PC-9 (cell line): Measurements from ENCODE around the gene SDC1. TPM values are rescaled to one million over a fixed set of nuclear protein-coding genes. Genes with fewer than 3 reads are reported as not detected.

ENCODE experiments used
- BruUV-seq: library from RNA; stranded (reverse); fragments of 400-500 nt; replicated peaks from 2 replicates; lab custom pipeline; 2021; lab: Mats Ljungman, UMichigan
- CTCF ChIA-PET: fragments of 300-600 bp; sonication (Branson Sonifier 250); formaldehyde crosslinking; loops from one replicate; lab custom pipeline; 2022; ENCODE audit warnings: antibody characterized with exemption; lab: Charles Lee
- POLR2A ChIA-PET: fragments of 300-600 bp; sonication (Branson Sonifier 250); formaldehyde crosslinking; loops from one replicate; lab custom pipeline; 2022; ENCODE audit warnings: antibody characterized with exemption; ENCODE audit not compliant: unreplicated experiment; lab: Charles Lee
- DNase-seq, 2 experiments: peaks; one replicate each; pipeline versions ENCODE4 v3.0.0 to v3.0.0-alpha.2; 2015 to 2022; ENCODE audit warnings: mixed read lengths in 1 of 2
- H2AFZ ChIP-seq: fragments of 200-600 bp; sonication (generic); 2 replicates; pipeline ENCODE4 v1.8.1; 2017; ENCODE audit warnings: antibody characterized with exemption
- H3F3A ChIP-seq: fragments of 200-600 bp; sonication (generic); 2 replicates; pipeline ENCODE4 v1.8.1; 2017; ENCODE audit warnings: antibody characterized with exemption, mild to moderate bottlenecking, low read depth; ENCODE audit not compliant: insufficient read depth
- H3K27ac ChIP-seq: fragments of 200-600 bp; sonication (generic); 2 replicates; pipeline ENCODE4 v1.6.1; 2016; ENCODE audit warnings: mixed run types
- H3K27me3 ChIP-seq: fragments of 200-600 bp; sonication (generic); 2 replicates; pipeline ENCODE4 v1.6.1; 2016; ENCODE audit warnings: low read depth, mixed run types; ENCODE audit not compliant: insufficient read depth
- H3K36me3 ChIP-seq: fragments of 200-600 bp; sonication (generic); 2 replicates; pipeline ENCODE4 v1.6.1; 2016; ENCODE audit warnings: low read depth, mixed run types
- H3K4me1 ChIP-seq: fragments of 200-600 bp; sonication (generic); replicated peaks from 2 replicates; pipeline ENCODE4 v1.6.1; 2016; ENCODE audit warnings: mixed run types; ENCODE audit not compliant: insufficient read depth
- H3K4me2 ChIP-seq: fragments of 200-600 bp; sonication (generic); 2 replicates; pipeline ENCODE4 v1.6.1; 2017; ENCODE audit warnings: mixed run types
- H3K4me3 ChIP-seq: fragments of 200-600 bp; sonication (generic); 2 replicates; pipeline ENCODE4 v1.6.1; 2016; ENCODE audit warnings: mixed run types
- H3K79me2 ChIP-seq: fragments of 200-600 bp; sonication (generic); 2 replicates; pipeline ENCODE4 v1.6.1; 2017; ENCODE audit warnings: low read depth, mixed run types
- H3K9me2 ChIP-seq: fragments of 200-600 bp; sonication (generic); 2 replicates; pipeline ENCODE4 v1.8.1; 2017; ENCODE audit warnings: mild to moderate bottlenecking; ENCODE audit not compliant: insufficient read depth
- H3K9me3 ChIP-seq: fragments of 200-600 bp; sonication (generic); 2 replicates; pipeline ENCODE4 v1.8.1; 2016; ENCODE audit warnings: low read depth; ENCODE audit not compliant: insufficient read depth
- H4K20me1 ChIP-seq: fragments of 200-600 bp; sonication (generic); 2 replicates; pipeline ENCODE4 v1.8.1; 2017; ENCODE audit not compliant: insufficient read depth
- CTCF ChIP-seq: fragments of 200-600 bp; sonication (generic); conservative IDR thresholded peaks from 2 replicates; pipeline ENCODE4 v1.6.1; 2017; ENCODE audit warnings: mixed run types, antibody characterized with exemption, mild to moderate bottlenecking, moderate library complexity
- EZH2 ChIP-seq: fragments of 200-600 bp; sonication (generic); IDR thresholded peaks from 2 replicates; pipeline ENCODE4 v1.8.0; 2017; ENCODE audit warnings: antibody characterized with exemption, low read depth
- intact Hi-C: fragments of 100-400 bp; cut with micrococcal nuclease; formaldehyde crosslinking; loops from one replicate; pipeline ENCODE4 v1.10.0; 2022; ENCODE audit not compliant: unreplicated experiment
- total RNA-seq: library from RNA; stranded (reverse); gene quantifications from 2 replicates; pipeline ENCODE4 v1.2.3, GENCODE V29; 2021

Gene SDC1
- total RNA-seq, 1 experiment from 2014 or later = 128 TPM

- CTCF ChIA-PET = no interaction called here
- H3K4me3 ChIP-seq = no peak overlapping the region
- H3K79me2 ChIP-seq = no peaks in the 10 kb centered on the region
- intact Hi-C loops = no loop called here
- peak overlapping the region; percentile 92; the same call in 1 of the 2 replicates for H3K27ac ChIP-seq
- H3K4me1 ChIP-seq = peaks cover 57% of the 10 kb centered on the region
- H3F3A ChIP-seq = peaks cover 31% of the 10 kb centered on the region
- no peak for TF ChIP-seq EZH2
- TF ChIP-seq CTCF = no peak
- no peaks in the 10 kb centered on the region for H3K9me3 ChIP-seq
- H3K4me2 ChIP-seq = peak overlapping the region; percentile 82
- H3K9me2 ChIP-seq = no peaks in the 10 kb centered on the region
- BruUV-seq = no TSS peak
- DNase-seq = no peak
- H4K20me1 ChIP-seq = no peaks in the 10 kb centered on the region
- no peaks in the 10 kb centered on the region for H3K36me3 ChIP-seq
- no peaks in the 10 kb centered on the region for H3K27me3 ChIP-seq
- no peak overlapping the region for H2AFZ ChIP-seq
- POLR2A ChIA-PET = interaction anchor here (0.6 kb wide), 1 partner anchor 20 kb away, joined by 5 read pairs; no protein-coding TSS in a partner anchor
Measured at GRCh38 chr2:20187331-20187730, 37.6 kb downstream of the SDC1 start.

- peak overlapping the region; percentile 54; the same call in 1 of the 2 replicates for H3K4me3 ChIP-seq
- no peaks in the 10 kb centered on the region for H3K36me3 ChIP-seq
- H3K27ac ChIP-seq = peak overlapping the region; percentile 92
- no peaks in the 10 kb centered on the region for H3K9me2 ChIP-seq
- H3K27me3 ChIP-seq = no peaks in the 10 kb centered on the region
- intact Hi-C loops = no loop called here
- ChIA-PET POLR2A (interaction anchor here (0.6 kb wide), 1 partner anchor 19 kb away, joined by 5 read pairs; no protein-coding TSS in a partner anchor), CTCF (no interaction called here)
- TSS peak; percentile 56 for BruUV-seq
- peak overlapping the region; percentile 94 for H2AFZ ChIP-seq
- no peak for TF ChIP-seq CTCF
- no peak for TF ChIP-seq EZH2
- no peaks in the 10 kb centered on the region for H4K20me1 ChIP-seq
- peaks cover 31% of the 10 kb centered on the region for H3F3A ChIP-seq
- no peaks in the 10 kb centered on the region for H3K79me2 ChIP-seq
- H3K4me1 ChIP-seq = peaks cover 59% of the 10 kb centered on the region
- DNase-seq = no peak
- no peaks in the 10 kb centered on the region for H3K9me3 ChIP-seq
- peak overlapping the region; percentile 82 for H3K4me2 ChIP-seq
Measured at GRCh38 chr2:20186855-20187187, 38.1 kb downstream of the SDC1 start.

GRCh38 chr2:20186078-20186854 lies 38.7 kb downstream of the SDC1 start:
- peaks cover 59% of the 10 kb centered on the region for H3K4me1 ChIP-seq
- peak overlapping the region; percentile 54 for H3K4me3 ChIP-seq
- no peak for TF ChIP-seq EZH2
- no peak for TF ChIP-seq CTCF
- peak overlapping the region; percentile 92 for H3K27ac ChIP-seq
- no peaks in the 10 kb centered on the region for H4K20me1 ChIP-seq
- no peaks in the 10 kb centered on the region for H3K9me3 ChIP-seq
- ChIA-PET CTCF (interaction anchor here (0.7 to 1.5 kb wide), 4 partner anchors 39 to 103 kb away, joined by 7 to 10 read pairs (median 8); partner anchors contain the start of gene SDC1), POLR2A (interaction anchor here (0.5 to 1.0 kb wide), 10 partner anchors 38 to 648 kb away, joined by 3 to 11 read pairs (median 4); partner anchors contain the start of gene SDC1)
- H3K4me2 ChIP-seq = peak overlapping the region; percentile 82
- TSS peak; percentile 50 for BruUV-seq
- DNase-seq = peak; percentile 74 to 93
- H3K79me2 ChIP-seq = no peaks in the 10 kb centered on the region
- H2AFZ ChIP-seq = peak overlapping the region; percentile 94
- H3K27me3 ChIP-seq = no peaks in the 10 kb centered on the region
- no peaks in the 10 kb centered on the region for H3K9me2 ChIP-seq
- no peaks in the 10 kb centered on the region for H3K36me3 ChIP-seq
- intact Hi-C loops = no loop called here
- H3F3A ChIP-seq = peaks cover 31% of the 10 kb centered on the region
